B cell (primary cell): Measurements from ENCODE around the gene DNASE2B. TPM values are rescaled to one million over a fixed set of nuclear protein-coding genes. Genes with fewer than 3 reads are reported as not detected.

ENCODE experiments used
- ATAC-seq: fragments of 200-7000 bp; cut with Tn5 transposase; one replicate; pipeline ENCODE4 v1.10.0; 2021; ENCODE audit warnings: low read depth, mild to moderate bottlenecking, moderate number of reproducible peaks, moderate library complexity
- CTCF ChIA-PET: fragments of 350-600 bp; sonication (Branson Sonifier 250); formaldehyde crosslinking; loops from one replicate; lab custom pipeline; 2021; ENCODE audit warnings: antibody characterized with exemption, inconsistent platforms; lab: Charles Lee
- POLR2A ChIA-PET: fragments of 350-600 bp; sonication (Branson Sonifier 250); formaldehyde crosslinking; loops from one replicate; lab custom pipeline; 2021; ENCODE audit warnings: antibody characterized with exemption; lab: Charles Lee
- DNase-seq: peaks from one replicate; pipeline ENCODE4 v3.0.0; 2013
- H2AFZ ChIP-seq: 2 replicates; pipeline ENCODE4 v1.6.1; 2012; ENCODE audit warnings: mild to moderate bottlenecking, low read depth, low read length; ENCODE audit not compliant: insufficient read depth, poor library complexity, severe bottlenecking
- H3K27ac ChIP-seq, 2 donors: 1 replicate in 1 of 2; 2 replicates in 1 of 2; pipeline ENCODE4 v1.5.1; 2012 to 2013; ENCODE audit warnings: low read length in 2 of 2, mild to moderate bottlenecking in 2 of 2, moderate library complexity in 1 of 2
- H3K27me3 ChIP-seq, 4 experiments: fragments of 200-600 bp in 1 of 4; sonication (generic) in 1 of 4; replicated peaks in 1 of 4; 1 replicate in 2 of 4; 2 replicates in 2 of 4; pipeline versions ENCODE4 v1.6.1 to v1.7.0; 2013 to 2016; ENCODE audit warnings: low read length in 3 of 4, mild to moderate bottlenecking in 2 of 4, mixed read lengths in 1 of 4, moderate library complexity in 1 of 4; ENCODE audit not compliant: insufficient read depth in 4 of 4, control insufficient read depth in 3 of 4; ENCODE audit errors: control extremely low read depth in 1 of 4
- H3K36me3 ChIP-seq, 2 experiments: replicated peaks in 1 of 2; 1 replicate in 1 of 2; 2 replicates in 1 of 2; pipeline versions ENCODE4 v1.6.1 to v1.7.1; 2013; ENCODE audit warnings: low read length in 1 of 2; ENCODE audit not compliant: insufficient read depth in 2 of 2, control insufficient read depth in 1 of 2; ENCODE audit errors: control extremely low read depth in 1 of 2, extremely low read depth in 1 of 2
- H3K4me1 ChIP-seq, 2 donors: fragments of 200-600 bp in 1 of 2; sonication (generic) in 1 of 2; 1 replicate in 1 of 2; 2 replicates in 1 of 2; pipeline versions ENCODE4 v1.5.1 to v1.6.1; 2013 to 2017; ENCODE audit warnings: low read length in 2 of 2; ENCODE audit not compliant: control insufficient read depth in 2 of 2, insufficient read depth in 2 of 2
- H3K4me2 ChIP-seq: replicated peaks from 2 replicates; pipeline ENCODE3; 2012; ENCODE audit warnings: mild to moderate bottlenecking, low read depth, low read length; ENCODE audit not compliant: poor library complexity, severe bottlenecking
- H3K4me3 ChIP-seq, 5 experiments: fragments of 200-600 bp in 1 of 5; sonication (generic) in 1 of 5; 1 replicate in 3 of 5; 2 replicates in 2 of 5; pipeline versions ENCODE4 v1.5.1 to v1.7.0; 2011 to 2016; ENCODE audit warnings: low read length in 4 of 5, mild to moderate bottlenecking in 4 of 5, low read depth in 2 of 5, control low read depth in 1 of 5, moderate library complexity in 1 of 5; ENCODE audit not compliant: insufficient read depth in 1 of 5; ENCODE audit errors: control extremely low read depth in 1 of 5, extremely low read depth in 1 of 5
- H3K79me2 ChIP-seq: fragments of 200-600 bp; sonication (generic); one replicate; pipeline ENCODE4 v1.6.0; 2016; ENCODE audit warnings: low read length; ENCODE audit not compliant: control insufficient read depth, insufficient read depth
- H3K9ac ChIP-seq: fragments of 200-600 bp; sonication (generic); 2 replicates; pipeline ENCODE4 v1.6.1; 2017; ENCODE audit warnings: mild to moderate bottlenecking, low read length, moderate library complexity
- H3K9me3 ChIP-seq, 3 donors: one replicate each; pipeline versions ENCODE4 v1.6.1 to v1.7.1; 2013; ENCODE audit warnings: low read length in 2 of 3; ENCODE audit not compliant: control insufficient read depth in 2 of 3, insufficient read depth in 1 of 3; ENCODE audit errors: control extremely low read depth in 1 of 3
- H4K20me1 ChIP-seq: 2 replicates; pipeline ENCODE4 v1.6.0; 2012; ENCODE audit warnings: mild to moderate bottlenecking, low read length; ENCODE audit not compliant: insufficient read depth, control insufficient read depth, poor library complexity, severe bottlenecking
- H3K27ac Mint-ChIP-seq: one replicate; pipeline ENCODE4 v1.8.0; 2021; ENCODE audit warnings: mixed read lengths
- H3K27me3 Mint-ChIP-seq: one replicate; pipeline ENCODE4 v1.8.0; 2021; ENCODE audit warnings: mixed read lengths
- H3K4me1 Mint-ChIP-seq: one replicate; pipeline ENCODE4 v1.8.0; 2021; ENCODE audit warnings: mixed read lengths
- H3K4me3 Mint-ChIP-seq: one replicate; pipeline ENCODE4 v1.8.0; 2021; ENCODE audit warnings: mixed read lengths
- H3K9me3 Mint-ChIP-seq: one replicate; pipeline ENCODE4 v1.8.0; 2022; ENCODE audit warnings: mixed read lengths; ENCODE audit not compliant: insufficient read depth
- CTCF ChIP-seq: fragments of 200-600 bp; IDR thresholded peaks from one replicate; pipeline ENCODE4 v1.8.0; 2022; ENCODE audit warnings: antibody characterized with exemption, mild to moderate bottlenecking
- EZH2 ChIP-seq: IDR thresholded peaks from 2 replicates; pipeline ENCODE4 v1.6.1; 2012; ENCODE audit warnings: borderline replicate concordance, low read depth, mild to moderate bottlenecking, moderate library complexity, low read length; ENCODE audit not compliant: insufficient read depth, poor library complexity, severe bottlenecking
- WGBS: methylation state at CpG from one replicate; pipeline ENCODE4 v1.1.5; 2013; ENCODE audit warnings: missing lambda C conversion rate; ENCODE audit not compliant: insufficient coverage; 5-methylcytosine and 5-hydroxymethylcytosine counted together
- intact Hi-C: fragments of 100-400 bp; cut with micrococcal nuclease; formaldehyde crosslinking; loops from one replicate; pipeline ENCODE4 v1.10.0; 2022
- polyA plus RNA-seq: library from polyadenylated mRNA; depleted of rRNA; stranded (reverse); fragments of >200 nt; gene quantifications from 2 replicates; pipeline ENCODE4 v1.2.3, GENCODE V29; 2012
- total RNA-seq, 2 donors: library from RNA; stranded (reverse); fragments of 120-200 nt in 1 of 2; gene quantifications; 1 replicate in 1 of 2; 2 replicates in 1 of 2; pipeline versions ENCODE4 v1.2.3 to v1.2.4, GENCODE V29; 2013 to 2022

DNASE2B gene
- total and polyA plus RNA-seq, 2 donors (not counting 1 experiment from before 2014, with no cell fraction given) = not detected

GRCh38 chr1:84379138-84379916 is 19.0 kb upstream of the DNASE2B start:
- no peak overlapping the region for H3K4me3 ChIP-seq
- H3K27me3 Mint-ChIP-seq = peaks cover 4% of the 10 kb centered on the region
- no peak overlapping the region for H3K4me3 Mint-ChIP-seq
- no peak for TF ChIP-seq EZH2
- no peak for TF ChIP-seq CTCF
- no peak overlapping the region for H3K9ac ChIP-seq
- H3K4me1 ChIP-seq = no peaks in the 10 kb centered on the region
- CTCF ChIA-PET = interaction anchor here (1.2 kb wide), 1 partner anchor 376 kb away, joined by 3 read pairs; no protein-coding TSS in a partner anchor
- no peak for DNase-seq
- H2AFZ ChIP-seq = no peak overlapping the region
- no peaks in the 10 kb centered on the region for H3K9me3 ChIP-seq
- H3K4me2 ChIP-seq = no peak overlapping the region
- ATAC-seq = no peak
- POLR2A ChIA-PET = no interaction called here
- no peaks in the 10 kb centered on the region for H3K4me1 Mint-ChIP-seq
- no peaks in the 10 kb centered on the region for H4K20me1 ChIP-seq
- no peak overlapping the region for H3K27ac Mint-ChIP-seq
- H3K79me2 ChIP-seq = no peaks in the 10 kb centered on the region
- H3K36me3 ChIP-seq = no peaks in the 10 kb centered on the region
- no peaks in the 10 kb centered on the region for H3K9me3 Mint-ChIP-seq
- WGBS = 62% methylated on average over 3 of the region's 4 CpGs
- H3K27ac ChIP-seq = no peak overlapping the region
- intact Hi-C loops = no loop called here
- H3K27me3 ChIP-seq = no peaks in the 10 kb centered on the region

GRCh38 chr1:84379917-84380180 is 18.4 kb upstream of the DNASE2B start:
- Mint-ChIP-seq H3K27ac (no peak overlapping the region), H3K9me3 (no peaks in the 10 kb centered on the region), H3K4me1 (no peaks in the 10 kb centered on the region), H3K27me3 (peaks cover 4% of the 10 kb centered on the region), H3K4me3 (no peak overlapping the region)
- no peaks in the 10 kb centered on the region for H3K36me3 ChIP-seq
- H3K9me3 ChIP-seq = no peaks in the 10 kb centered on the region
- H3K9ac ChIP-seq = no peak overlapping the region
- H3K4me3 ChIP-seq = no peak overlapping the region
- no CpG with 5 or more reads among the region's 1 CpG for WGBS
- ATAC-seq (no peak), DNase-seq (no peak)
- H3K79me2 ChIP-seq = no peaks in the 10 kb centered on the region
- no peak overlapping the region for H3K4me2 ChIP-seq
- no peak overlapping the region for H3K27ac ChIP-seq
- TF ChIP-seq EZH2 (no peak), CTCF (no peak)
- H4K20me1 ChIP-seq = no peaks in the 10 kb centered on the region
- CTCF ChIA-PET = interaction anchor here (1.2 kb wide), 1 partner anchor 376 kb away, joined by 3 read pairs; no protein-coding TSS in a partner anchor
- H3K4me1 ChIP-seq = no peaks in the 10 kb centered on the region
- intact Hi-C loops = no loop called here
- H2AFZ ChIP-seq = no peak overlapping the region
- no peaks in the 10 kb centered on the region for H3K27me3 ChIP-seq
- POLR2A ChIA-PET = no interaction called here
